Loucy (cell line): Measurements from ENCODE around the gene UBN1.

ENCODE experiments used
- H2AFZ ChIP-seq: fragments of 200-600 bp; sonication (generic); 2 replicates; pipeline ENCODE4 v1.6.0; 2016; ENCODE audit warnings: antibody characterized with exemption, mild to moderate bottlenecking, low read length, moderate library complexity
- H3F3A ChIP-seq: fragments of 200-600 bp; 2 replicates; pipeline ENCODE4 v1.6.0; 2016; ENCODE audit warnings: antibody characterized with exemption, low read depth, mild to moderate bottlenecking
- H3K27me3 ChIP-seq: fragments of 200-600 bp; sonication (generic); 2 replicates; pipeline ENCODE4 v1.6.1; 2014; ENCODE audit warnings: low read length, mild to moderate bottlenecking; ENCODE audit not compliant: insufficient read depth, poor library complexity, severe bottlenecking
- H3K36me3 ChIP-seq: fragments of 200-600 bp; sonication (generic); 2 replicates; pipeline ENCODE4 v1.6.1; 2016; ENCODE audit warnings: low read length; ENCODE audit not compliant: insufficient read depth
- H3K4me1 ChIP-seq: fragments of 200-600 bp; sonication (generic); 2 replicates; pipeline ENCODE4 v1.5.1; 2014; ENCODE audit warnings: low read length, mild to moderate bottlenecking; ENCODE audit not compliant: insufficient read depth, poor library complexity, severe bottlenecking
- H3K4me2 ChIP-seq: fragments of 200-600 bp; sonication (generic); 2 replicates; pipeline ENCODE4 v1.6.0; 2014; ENCODE audit warnings: antibody characterized with exemption, low read length, low read depth, mild to moderate bottlenecking; ENCODE audit not compliant: poor library complexity, severe bottlenecking
- H3K4me3 ChIP-seq: fragments of 200-600 bp; sonication (generic); 2 replicates; pipeline ENCODE4 v1.5.1; 2014; ENCODE audit warnings: low read length, mild to moderate bottlenecking, mixed read lengths; ENCODE audit not compliant: poor library complexity, severe bottlenecking
- H3K79me2 ChIP-seq: fragments of 200-600 bp; sonication (generic); 2 replicates; pipeline ENCODE4 v1.6.1; 2014; ENCODE audit warnings: low read length; ENCODE audit not compliant: insufficient read depth
- H3K9ac ChIP-seq: fragments of 200-600 bp; sonication (generic); 2 replicates; pipeline ENCODE4 v1.6.0; 2014; ENCODE audit warnings: mild to moderate bottlenecking, low read depth, low read length, moderate library complexity; ENCODE audit not compliant: poor library complexity, severe bottlenecking
- H3K9me2 ChIP-seq: fragments of 200-600 bp; sonication (generic); replicated peaks from 2 replicates; pipeline ENCODE4 v1.6.1; 2016; ENCODE audit warnings: low read depth, low read length, mixed read lengths
- H3K9me3 ChIP-seq: fragments of 200-600 bp; sonication (generic); 2 replicates; pipeline ENCODE4 v1.6.1; 2014; ENCODE audit warnings: mild to moderate bottlenecking, antibody characterized with exemption, low read length, low read depth; ENCODE audit not compliant: insufficient read depth
- H4K20me1 ChIP-seq: fragments of 200-600 bp; sonication (generic); 2 replicates; pipeline ENCODE4 v1.6.0; 2014; ENCODE audit warnings: antibody characterized with exemption, low read length, mild to moderate bottlenecking; ENCODE audit not compliant: insufficient read depth, poor library complexity, severe bottlenecking
- EZH2phosphoT487 ChIP-seq: fragments of 200-600 bp; IDR thresholded peaks from 2 replicates; pipeline ENCODE4 v1.6.1; 2018; ENCODE audit warnings: antibody characterized with exemption, mild to moderate bottlenecking, moderate library complexity, borderline replicate concordance
- TF ChIP-seq, protein P1 (sequence below): fragments of 200-600 bp; sonication (generic); conservative IDR thresholded peaks from 2 replicates; pipeline ENCODE4 v1.5.1; 2014; ENCODE audit warnings: mild to moderate bottlenecking, antibody characterized with exemption, low read length

Gene UBN1

GRCh38 chr16:4900036-4900435 lies 52.8 kb downstream of the UBN1 start:
- Histone ChIP-seq H3K4me3 (no peak overlapping the region), H3K4me1 (no peaks in the 10 kb centered on the region), H3F3A (no peaks in the 10 kb centered on the region), H4K20me1 (no peaks in the 10 kb centered on the region), H3K36me3 (no peaks in the 10 kb centered on the region), H3K9me2 (no peaks in the 10 kb centered on the region), H2AFZ (no peak overlapping the region), H3K9me3 (no peaks in the 10 kb centered on the region), H3K4me2 (no peak overlapping the region), H3K79me2 (no peaks in the 10 kb centered on the region), H3K27me3 (no peaks in the 10 kb centered on the region), H3K9ac (no peak overlapping the region)
- TF ChIP-seq, protein P1, sequence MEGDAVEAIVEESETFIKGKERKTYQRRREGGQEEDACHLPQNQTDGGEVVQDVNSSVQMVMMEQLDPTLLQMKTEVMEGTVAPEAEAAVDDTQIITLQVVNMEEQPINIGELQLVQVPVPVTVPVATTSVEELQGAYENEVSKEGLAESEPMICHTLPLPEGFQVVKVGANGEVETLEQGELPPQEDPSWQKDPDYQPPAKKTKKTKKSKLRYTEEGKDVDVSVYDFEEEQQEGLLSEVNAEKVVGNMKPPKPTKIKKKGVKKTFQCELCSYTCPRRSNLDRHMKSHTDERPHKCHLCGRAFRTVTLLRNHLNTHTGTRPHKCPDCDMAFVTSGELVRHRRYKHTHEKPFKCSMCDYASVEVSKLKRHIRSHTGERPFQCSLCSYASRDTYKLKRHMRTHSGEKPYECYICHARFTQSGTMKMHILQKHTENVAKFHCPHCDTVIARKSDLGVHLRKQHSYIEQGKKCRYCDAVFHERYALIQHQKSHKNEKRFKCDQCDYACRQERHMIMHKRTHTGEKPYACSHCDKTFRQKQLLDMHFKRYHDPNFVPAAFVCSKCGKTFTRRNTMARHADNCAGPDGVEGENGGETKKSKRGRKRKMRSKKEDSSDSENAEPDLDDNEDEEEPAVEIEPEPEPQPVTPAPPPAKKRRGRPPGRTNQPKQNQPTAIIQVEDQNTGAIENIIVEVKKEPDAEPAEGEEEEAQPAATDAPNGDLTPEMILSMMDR: no peak
- no peak for TF ChIP-seq EZH2phosphoT487

GRCh38 chr16:4900750-4901149 lies 53.5 kb downstream of the UBN1 start:
- H3K9me2 ChIP-seq: no peaks in the 10 kb centered on the region
- no peaks in the 10 kb centered on the region for H3K9me3 ChIP-seq
- no peak for TF ChIP-seq EZH2phosphoT487
- TF ChIP-seq, protein P1: no peak
- H2AFZ ChIP-seq: no peak overlapping the region
- no peak overlapping the region for H3K9ac ChIP-seq
- H3K27me3 ChIP-seq: no peaks in the 10 kb centered on the region
- H3K79me2 ChIP-seq: no peaks in the 10 kb centered on the region
- no peak overlapping the region for H3K4me3 ChIP-seq
- no peaks in the 10 kb centered on the region for H3K4me1 ChIP-seq
- H3K36me3 ChIP-seq: no peaks in the 10 kb centered on the region
- H3K4me2 ChIP-seq: no peak overlapping the region
- no peaks in the 10 kb centered on the region for H4K20me1 ChIP-seq
- no peaks in the 10 kb centered on the region for H3F3A ChIP-seq

- Histone ChIP-seq H4K20me1 (no peaks in the 10 kb centered on the region), H3K36me3 (no peaks in the 10 kb centered on the region), H3K27me3 (no peaks in the 10 kb centered on the region), H3K79me2 (no peaks in the 10 kb centered on the region), H3K9me2 (no peaks in the 10 kb centered on the region), H3K4me1 (no peaks in the 10 kb centered on the region), H3F3A (no peaks in the 10 kb centered on the region), H3K4me3 (no peak overlapping the region), H3K9me3 (no peaks in the 10 kb centered on the region), H3K9ac (no peak overlapping the region), H2AFZ (no peak overlapping the region), H3K4me2 (no peak overlapping the region)
- TF ChIP-seq, protein P1: no peak
- no peak for TF ChIP-seq EZH2phosphoT487
Observed at GRCh38 chr16:4902038-4902437, 54.8 kb downstream of the UBN1 start.
